Measurements from ENCODE around the gene ZNF189. TPM values are rescaled to one million over a fixed set of nuclear protein-coding genes. Genes with fewer than 3 reads are reported as not detected.

ZNF189 gene
- total and polyA plus RNA-seq, 7 donors = 6.1 to 31.3 (median 10.5) TPM

DNA sequence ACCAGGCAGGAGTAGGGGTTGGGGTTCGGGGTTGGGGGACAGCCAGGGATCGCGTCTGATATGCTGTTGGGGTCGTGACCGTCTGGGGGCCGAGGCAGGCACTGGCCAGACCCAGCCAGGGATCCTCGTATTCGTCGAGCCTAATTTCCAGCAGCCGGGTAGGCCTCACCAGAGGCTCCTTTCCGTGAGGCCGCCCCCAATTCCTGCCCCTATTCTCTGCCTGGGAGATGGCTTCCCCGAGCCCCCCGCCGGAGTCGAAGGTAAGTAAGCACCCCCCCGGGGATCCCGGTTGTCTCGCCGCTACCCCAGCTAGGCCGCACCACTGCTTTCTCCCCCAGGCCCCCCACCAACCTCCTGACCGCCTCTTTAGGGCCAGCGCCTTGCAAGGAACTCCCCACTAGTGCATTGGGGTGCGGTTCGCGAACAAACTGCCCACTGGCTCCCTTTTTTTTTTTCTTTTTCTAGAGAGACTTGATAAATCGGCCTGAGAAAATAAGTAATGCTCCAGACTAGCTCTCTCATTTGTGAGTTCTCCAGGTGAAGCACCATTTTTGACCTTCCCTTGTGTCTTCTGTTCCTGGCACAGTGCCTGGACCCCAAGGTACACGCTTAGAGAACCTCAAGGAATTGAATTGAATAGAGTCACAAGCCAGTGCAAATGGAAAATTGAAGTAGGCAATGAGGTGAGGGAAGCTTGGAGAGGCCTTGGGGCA lies 435 bp downstream of the ZNF189 start:
- DNase-seq (peak in 1 of 2 donors; percentile 16), ATAC-seq (peak in 2 of 4 donors; percentile 16 to 58)
- Histone ChIP-seq H3K36me3 (ENCODE audit: insufficient read depth in 1 of 2, low read depth in 1 of 2) (peaks cover 26 to 43% of the 10 kb centered on the region in 2 donors), H3K27me3 (ENCODE audit: insufficient read depth in 3 of 3, low read length in 2 of 3) (no peaks in the 10 kb centered on the region), H3K9me3 (peaks cover under 1% of the 10 kb centered on the region), H3K27ac (peak overlapping the region; percentile 88), H3K4me1 (peaks cover 39% of the 10 kb centered on the region), H3K4me3 (peak overlapping the region; percentile 81)
- intact Hi-C loops (cut with DNase I) = loop anchor here in 1 of 2 donors (2.0 to 10.0 kb wide), 3 partner anchors 134 to 1294 kb away; partner anchors contain the start of genes RNF20 and TEX10
- 0 to 1% (median 1%) methylated on average over 27 to 28 of the region's 28 CpGs for WGBS, 3 donors
- TF ChIP-seq, protein P1, sequence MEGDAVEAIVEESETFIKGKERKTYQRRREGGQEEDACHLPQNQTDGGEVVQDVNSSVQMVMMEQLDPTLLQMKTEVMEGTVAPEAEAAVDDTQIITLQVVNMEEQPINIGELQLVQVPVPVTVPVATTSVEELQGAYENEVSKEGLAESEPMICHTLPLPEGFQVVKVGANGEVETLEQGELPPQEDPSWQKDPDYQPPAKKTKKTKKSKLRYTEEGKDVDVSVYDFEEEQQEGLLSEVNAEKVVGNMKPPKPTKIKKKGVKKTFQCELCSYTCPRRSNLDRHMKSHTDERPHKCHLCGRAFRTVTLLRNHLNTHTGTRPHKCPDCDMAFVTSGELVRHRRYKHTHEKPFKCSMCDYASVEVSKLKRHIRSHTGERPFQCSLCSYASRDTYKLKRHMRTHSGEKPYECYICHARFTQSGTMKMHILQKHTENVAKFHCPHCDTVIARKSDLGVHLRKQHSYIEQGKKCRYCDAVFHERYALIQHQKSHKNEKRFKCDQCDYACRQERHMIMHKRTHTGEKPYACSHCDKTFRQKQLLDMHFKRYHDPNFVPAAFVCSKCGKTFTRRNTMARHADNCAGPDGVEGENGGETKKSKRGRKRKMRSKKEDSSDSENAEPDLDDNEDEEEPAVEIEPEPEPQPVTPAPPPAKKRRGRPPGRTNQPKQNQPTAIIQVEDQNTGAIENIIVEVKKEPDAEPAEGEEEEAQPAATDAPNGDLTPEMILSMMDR (IDR thresholded peaks at IDR 0.05) = no peak

DNA sequence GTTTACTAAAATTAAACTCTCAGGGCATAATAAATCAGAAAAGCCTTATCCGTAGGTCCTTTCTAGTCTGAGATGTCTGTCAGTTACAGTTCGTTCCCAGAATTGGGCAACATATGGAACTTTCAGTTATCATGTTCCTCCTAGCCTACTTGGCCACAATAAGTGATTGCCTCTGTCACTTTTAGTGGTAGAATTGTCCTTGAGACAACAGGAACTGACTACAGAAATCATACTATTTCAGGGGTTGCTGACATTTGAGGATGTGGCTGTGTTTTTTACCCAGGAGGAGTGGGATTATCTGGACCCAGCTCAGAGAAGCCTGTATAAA lies 956 bp downstream of the ZNF189 start:
- 0 to 4% (median 0%) methylated on average over 2 of the region's 2 CpGs for WGBS, 3 donors
- ATAC-seq (peak in 2 of 4 donors; percentile 46 to 73), DNase-seq (no peak)
- intact Hi-C loops (cut with DNase I) = loop anchor here in 1 of 2 donors (2.0 to 10.0 kb wide), 3 partner anchors 133 to 1295 kb away; partner anchors contain the start of genes RNF20 and TEX10
- H3K27me3 ChIP-seq (ENCODE audit: insufficient read depth in 3 of 3, low read length in 2 of 3) = no peaks in the 10 kb centered on the region
- H3K27ac ChIP-seq = peak overlapping the region; percentile 88
- peaks cover 6% of the 10 kb centered on the region for H3K9me3 ChIP-seq
- TF ChIP-seq, protein P1 (IDR thresholded peaks at IDR 0.05) = no peak
- H3K4me1 ChIP-seq = peaks cover 39% of the 10 kb centered on the region
- peaks cover 26 to 48% of the 10 kb centered on the region in 2 donors for H3K36me3 ChIP-seq (ENCODE audit: insufficient read depth in 1 of 2, low read depth in 1 of 2)
- H3K4me3 ChIP-seq = peak overlapping the region; percentile 81

DNA sequence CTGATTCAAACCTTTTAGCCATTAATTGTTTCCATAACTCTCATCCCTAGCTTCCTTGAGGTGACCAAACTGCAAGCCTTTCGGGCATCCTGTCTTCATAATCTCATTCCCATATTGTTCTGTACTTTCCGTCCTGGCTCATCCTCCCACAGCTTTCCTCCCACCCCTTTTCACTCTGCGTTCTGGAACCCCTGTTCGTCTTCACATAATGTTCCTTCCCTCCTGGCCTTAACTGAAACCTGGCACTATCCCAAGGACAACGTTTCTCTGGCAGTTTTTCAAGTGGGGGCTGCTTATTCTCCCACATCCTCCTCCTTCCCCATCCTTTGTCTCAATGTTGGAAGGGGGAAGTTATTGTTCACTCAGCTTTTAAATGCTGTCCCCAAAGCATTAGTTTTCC lies 1.5 kb downstream of the ZNF189 start:
- H3K4me3 ChIP-seq = peak overlapping the region; percentile 81

DNA sequence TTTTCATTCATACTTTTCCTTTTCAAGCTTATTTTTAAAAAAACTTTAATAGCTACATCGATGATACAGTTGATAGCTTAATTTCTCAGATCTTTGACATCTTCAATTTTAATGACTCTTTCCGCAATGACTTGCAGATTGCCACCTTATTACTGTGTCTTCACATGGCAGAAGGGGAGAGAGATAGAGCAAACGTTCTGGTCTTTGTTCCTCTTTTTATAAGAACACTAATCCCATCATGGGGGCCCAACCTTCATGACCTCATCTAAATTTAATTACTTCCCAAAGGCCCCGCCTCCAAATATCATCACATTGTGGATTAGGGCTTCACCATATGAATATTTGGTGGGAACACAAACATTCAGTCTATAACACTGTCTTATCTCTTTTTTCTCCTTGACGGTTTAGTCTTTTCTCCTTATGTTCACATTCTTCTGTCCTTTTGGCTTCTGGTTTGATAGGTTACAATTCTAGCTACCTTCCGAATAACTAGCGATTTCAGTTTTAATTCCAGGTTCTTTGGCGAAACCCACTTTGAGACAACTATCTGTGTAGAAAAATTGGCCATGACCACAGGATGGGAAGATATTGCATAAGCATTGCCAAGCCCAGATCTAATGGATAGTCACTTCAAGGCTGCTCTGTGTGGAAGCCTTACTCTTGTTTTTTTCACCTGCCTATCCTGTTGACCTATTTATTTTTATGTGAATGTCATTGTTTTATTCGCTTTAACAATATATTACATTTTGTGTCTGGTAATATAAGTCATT lies 5.0 kb downstream of the ZNF189 start:
- intact Hi-C loops (cut with DNase I) = no loop called here

More for the DNA sequence above, 1.5 kb downstream of the ZNF189 start:
- intact Hi-C loops (cut with DNase I) = no loop called here
- TF ChIP-seq, protein P1 (IDR thresholded peaks at IDR 0.05) = no peak
- Histone ChIP-seq H3K27me3 (ENCODE audit: insufficient read depth in 3 of 3, low read length in 2 of 3) (no peaks in the 10 kb centered on the region), H3K9me3 (peaks cover 11% of the 10 kb centered on the region), H3K4me1 (peaks cover 38% of the 10 kb centered on the region), H3K27ac (peak overlapping the region; percentile 88), H3K36me3 (ENCODE audit: insufficient read depth in 1 of 2, low read depth in 1 of 2) (peaks cover 26 to 53% of the 10 kb centered on the region in 2 donors)
- ATAC-seq (no peak), DNase-seq (peak in 1 of 2 donors; percentile 40)
- 21 to 27% (median 26%) methylated on average over 5 of the region's 5 CpGs for WGBS, 3 donors

More for the DNA sequence above, 5.0 kb downstream of the ZNF189 start:
- peaks cover 23% of the 10 kb centered on the region for H3K4me1 ChIP-seq
- TF ChIP-seq, protein P1 (IDR thresholded peaks at IDR 0.05) = no peak
- DNase-seq (no peak), ATAC-seq (no peak)
- H3K27ac ChIP-seq = no peak overlapping the region
- peaks cover 47% of the 10 kb centered on the region for H3K9me3 ChIP-seq
- H3K36me3 ChIP-seq (ENCODE audit: insufficient read depth in 1 of 2, low read depth in 1 of 2) = peaks cover 46 to 87% of the 10 kb centered on the region in 2 donors
- 94 to 95% (median 95%) methylated on average over 9 of the region's 9 CpGs for WGBS, 3 donors
- no peaks in the 10 kb centered on the region for H3K27me3 ChIP-seq (ENCODE audit: insufficient read depth in 3 of 3, low read length in 2 of 3)
- no peak overlapping the region for H3K4me3 ChIP-seq
